Effector memory CD8-positive, alpha-beta T cell (primary cell): ENCODE results near the gene KRTAP10-2.
"Not testable (repeated sequence)": the region's sequence is repeated elsewhere in the genome, so short reads cannot be mapped to it uniquely, and the experiment has no call there.

Source experiments
- ATAC-seq: fragments of 150-1000 bp; cut with Tn5 transposase; replicated peaks from 2 replicates; pipeline ENCODE4 v1.10.0; 2021; ENCODE audit warnings: mild to moderate bottlenecking, moderate library complexity
- DNase-seq, 3 experiments: peaks; one replicate each; pipeline ENCODE4 v3.0.0; 2021
- H3K27ac Mint-ChIP-seq, 2 donors: one replicate each; pipeline ENCODE4 v1.8.0; 2022; ENCODE audit warnings: mild to moderate bottlenecking in 2 of 2, mixed read lengths in 2 of 2, moderate library complexity in 2 of 2
- H3K27me3 Mint-ChIP-seq, 2 donors: one replicate each; pipeline ENCODE4 v1.8.0; 2022; ENCODE audit warnings: mixed read lengths in 2 of 2
- H3K36me3 Mint-ChIP-seq: one replicate; pipeline ENCODE4 v1.8.0; 2022; ENCODE audit warnings: mild to moderate bottlenecking, moderate library complexity, mixed read lengths; ENCODE audit not compliant: insufficient read depth
- H3K4me1 Mint-ChIP-seq, 2 donors: one replicate each; pipeline ENCODE4 v1.8.0; 2022; ENCODE audit warnings: low read depth in 2 of 2, mixed read lengths in 2 of 2
- H3K4me3 Mint-ChIP-seq, 2 donors: one replicate each; pipeline ENCODE4 v1.8.0; 2022; ENCODE audit warnings: mild to moderate bottlenecking in 2 of 2, mixed read lengths in 2 of 2, moderate library complexity in 2 of 2
- H3K9me3 Mint-ChIP-seq, 2 donors: one replicate each; pipeline ENCODE4 v1.8.0; 2022; ENCODE audit warnings: mixed read lengths in 2 of 2

KRTAP10-2 gene

DNA sequence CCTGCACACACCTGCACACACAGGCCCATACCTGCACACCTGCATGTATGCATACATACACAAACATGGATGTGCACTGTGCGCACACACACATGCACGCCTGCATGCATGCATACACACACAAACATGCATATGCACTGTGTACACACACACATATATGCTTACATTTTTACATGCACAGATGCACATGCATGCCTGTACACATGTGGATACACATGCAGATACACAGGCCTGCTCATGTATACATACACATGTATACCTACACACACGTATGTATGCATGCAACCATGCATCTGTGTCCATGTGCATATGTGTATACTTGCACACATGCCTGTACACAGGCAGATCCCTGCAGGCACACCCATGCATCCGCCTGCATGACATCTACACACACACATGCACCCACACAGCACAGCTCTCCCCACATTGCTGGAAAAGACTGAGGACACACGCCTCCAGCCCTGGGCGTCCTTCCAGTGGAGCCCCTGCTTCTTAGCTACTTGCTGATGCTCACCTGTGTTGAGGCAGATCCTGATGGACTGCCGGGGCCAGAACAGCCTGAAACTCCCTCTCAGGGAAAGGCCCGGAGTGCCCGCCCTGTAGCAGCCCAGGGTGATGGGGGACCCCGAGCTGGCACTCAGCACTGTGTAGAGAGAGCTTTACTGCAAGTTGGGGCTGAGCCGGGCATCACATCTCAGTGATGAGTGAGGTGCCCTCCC, 39.9 kb downstream of the KRTAP10-2 start:
- Mint-ChIP-seq H3K27ac (no peak overlapping the region), H3K9me3 (no peaks in the 10 kb centered on the region), H3K27me3 (peaks cover 0 to 10% of the 10 kb centered on the region in 2 donors), H3K4me3 (peak overlapping the region in 1 of 2 donors; percentile 35), H3K4me1 (peaks cover 2 to 3% of the 10 kb centered on the region in 2 donors), H3K36me3 (no peaks in the 10 kb centered on the region)
- DNase-seq (no peak), ATAC-seq (no peak)

DNA sequence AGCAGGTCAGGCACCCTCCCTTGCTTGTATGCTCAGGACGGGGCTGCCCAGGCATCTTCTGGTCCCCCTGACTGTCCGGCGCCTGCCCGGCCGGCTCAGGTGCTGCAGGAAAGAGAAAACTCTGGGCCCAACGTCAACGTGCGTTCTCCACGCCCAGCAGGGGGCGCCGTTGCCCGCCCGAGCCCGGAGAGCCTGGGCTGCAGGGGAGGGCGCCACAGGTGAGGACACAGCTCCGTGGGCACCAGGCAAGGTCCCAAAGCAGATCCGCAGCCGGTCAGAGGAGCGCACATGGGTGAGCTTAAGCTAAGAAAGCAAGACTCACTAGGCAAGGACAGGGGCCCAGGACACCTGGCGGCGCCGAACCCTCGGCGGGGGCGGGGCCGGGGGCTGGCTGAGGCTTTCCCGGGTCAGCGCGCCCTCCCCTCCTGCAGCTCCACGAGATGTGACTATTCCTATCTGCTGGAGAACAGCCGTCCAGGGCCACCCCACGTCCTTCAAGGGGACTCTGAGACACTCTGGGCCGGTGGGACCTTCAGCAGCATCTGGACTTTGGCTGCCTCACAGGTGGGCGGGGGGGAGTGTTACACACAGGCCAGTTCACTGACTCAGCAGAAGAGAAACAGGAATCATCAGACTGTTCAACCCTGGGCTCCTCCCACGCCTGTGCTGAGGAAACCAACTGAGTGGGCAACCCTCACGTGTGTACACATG, 40.6 kb downstream of the KRTAP10-2 start:
- H3K27ac Mint-ChIP-seq: no peak overlapping the region
- no peaks in the 10 kb centered on the region for H3K9me3 Mint-ChIP-seq
- no peaks in the 10 kb centered on the region for H3K36me3 Mint-ChIP-seq
- H3K4me3 Mint-ChIP-seq: peak overlapping the region in 1 of 2 donors; percentile 35
- peak; percentile 81 to 86 (median 82) for DNase-seq
- ATAC-seq: peak; percentile 98
- H3K27me3 Mint-ChIP-seq: peaks cover 0 to 17% of the 10 kb centered on the region in 2 donors
- peaks cover 2 to 3% of the 10 kb centered on the region in 2 donors for H3K4me1 Mint-ChIP-seq

GRCh38 chr21:44510109-44510507, 41.2 kb downstream of the KRTAP10-2 start:
- H3K9me3 Mint-ChIP-seq: no peaks in the 10 kb centered on the region
- DNase-seq (peak in 1 of 3 experiments; percentile 7), ATAC-seq (no peak)
- no peaks in the 10 kb centered on the region for H3K36me3 Mint-ChIP-seq
- peak overlapping the region in 1 of 2 donors; percentile 35 for H3K4me3 Mint-ChIP-seq
- H3K27ac Mint-ChIP-seq: no peak overlapping the region
- peaks cover 2 to 3% of the 10 kb centered on the region in 2 donors for H3K4me1 Mint-ChIP-seq
- H3K27me3 Mint-ChIP-seq: peaks cover 0 to 18% of the 10 kb centered on the region in 2 donors

DNA sequence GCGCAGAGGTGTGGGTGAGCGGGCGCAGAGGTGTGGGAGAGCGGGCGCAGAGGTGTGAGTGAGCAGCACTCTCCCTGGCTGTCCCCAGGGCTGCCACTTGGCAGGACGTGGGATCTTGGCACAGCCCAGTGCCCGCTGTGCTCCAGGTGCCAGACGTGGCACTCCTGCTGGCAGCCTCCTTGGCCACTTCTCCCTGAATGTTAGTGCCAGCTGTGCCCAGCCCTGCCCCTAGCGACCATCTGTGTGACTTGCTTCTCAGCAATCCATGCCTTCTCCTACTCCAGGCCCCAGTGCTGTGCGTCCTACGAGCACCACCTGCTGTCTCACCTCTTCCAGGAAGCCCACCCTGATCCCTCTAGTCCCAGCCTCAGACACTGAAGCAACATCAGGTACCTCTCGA, 41.8 kb downstream of the KRTAP10-2 start:
- H3K4me3 Mint-ChIP-seq: no peak overlapping the region
- no peak for DNase-seq
- no peaks in the 10 kb centered on the region for H3K36me3 Mint-ChIP-seq
- no peak for ATAC-seq
- no peak overlapping the region for H3K27ac Mint-ChIP-seq
- H3K27me3 Mint-ChIP-seq: peaks cover 0 to 18% of the 10 kb centered on the region in 2 donors
- H3K9me3 Mint-ChIP-seq: no peaks in the 10 kb centered on the region
- H3K4me1 Mint-ChIP-seq: peaks cover 2 to 3% of the 10 kb centered on the region in 2 donors

DNA sequence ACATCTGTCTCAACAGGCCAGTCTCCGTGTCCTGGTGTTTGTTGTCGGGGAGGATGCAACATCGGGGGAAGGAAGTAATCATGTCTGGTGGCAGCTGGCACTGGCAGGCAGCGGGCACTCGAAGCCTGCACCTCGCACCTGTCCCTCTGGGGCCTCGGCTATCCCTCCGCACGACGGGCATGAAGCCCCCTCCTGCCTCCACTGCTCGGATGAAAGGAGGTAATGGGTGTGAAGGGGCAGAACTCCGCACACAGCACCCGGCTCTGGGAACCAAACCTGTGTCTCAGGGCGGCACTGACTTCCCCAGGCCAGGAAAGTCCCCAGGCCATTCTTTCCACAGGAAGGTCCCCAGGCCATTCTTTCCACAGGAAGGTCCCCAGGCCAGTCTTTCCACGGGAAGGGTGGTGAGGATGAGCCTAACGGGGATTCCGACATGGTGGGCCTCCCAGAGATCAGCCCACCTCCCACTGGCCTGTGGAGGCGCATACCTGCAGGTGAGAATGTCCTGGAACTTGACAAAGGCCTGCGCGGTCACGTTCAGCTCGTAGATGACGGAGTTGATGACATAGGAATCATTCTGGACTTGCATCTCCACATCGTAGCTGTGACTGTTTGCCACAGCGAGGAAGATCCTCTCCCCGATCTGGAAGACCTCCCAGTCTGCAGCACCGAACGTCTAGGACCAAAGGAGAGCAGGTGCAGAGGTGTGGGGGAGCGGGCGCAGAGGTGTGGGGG, 42.4 kb downstream of the KRTAP10-2 start:
- H3K9me3 Mint-ChIP-seq: no peaks in the 10 kb centered on the region
- H3K27me3 Mint-ChIP-seq: peaks cover 0 to 18% of the 10 kb centered on the region in 2 donors
- no peak overlapping the region for H3K27ac Mint-ChIP-seq
- ATAC-seq (no peak), DNase-seq (no peak)
- H3K4me1 Mint-ChIP-seq: peaks cover 2 to 3% of the 10 kb centered on the region in 2 donors
- no peaks in the 10 kb centered on the region for H3K36me3 Mint-ChIP-seq
- no peak overlapping the region for H3K4me3 Mint-ChIP-seq

DNA sequence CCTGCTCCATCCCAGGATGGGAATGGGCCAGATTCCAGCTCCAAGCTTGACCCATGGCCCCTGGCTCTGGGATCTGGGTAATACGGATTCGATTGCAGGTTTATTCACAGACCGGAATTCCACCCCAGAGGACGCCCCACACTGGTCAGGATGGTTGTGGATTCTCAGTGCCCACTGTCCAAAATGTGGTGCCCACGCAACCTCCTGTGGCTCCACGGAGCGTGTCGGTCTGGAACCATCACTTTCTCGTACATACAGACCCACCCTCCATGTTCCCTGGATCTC, 42.9 kb downstream of the KRTAP10-2 start:
- DNase-seq: no peak
- ATAC-seq: no peak
- Mint-ChIP-seq H3K27ac (no peak overlapping the region), H3K36me3 (no peaks in the 10 kb centered on the region), H3K9me3 (no peaks in the 10 kb centered on the region), H3K27me3 (peaks cover 0 to 18% of the 10 kb centered on the region in 2 donors), H3K4me1 (peaks cover 2 to 3% of the 10 kb centered on the region in 2 donors), H3K4me3 (no peak overlapping the region)

DNA sequence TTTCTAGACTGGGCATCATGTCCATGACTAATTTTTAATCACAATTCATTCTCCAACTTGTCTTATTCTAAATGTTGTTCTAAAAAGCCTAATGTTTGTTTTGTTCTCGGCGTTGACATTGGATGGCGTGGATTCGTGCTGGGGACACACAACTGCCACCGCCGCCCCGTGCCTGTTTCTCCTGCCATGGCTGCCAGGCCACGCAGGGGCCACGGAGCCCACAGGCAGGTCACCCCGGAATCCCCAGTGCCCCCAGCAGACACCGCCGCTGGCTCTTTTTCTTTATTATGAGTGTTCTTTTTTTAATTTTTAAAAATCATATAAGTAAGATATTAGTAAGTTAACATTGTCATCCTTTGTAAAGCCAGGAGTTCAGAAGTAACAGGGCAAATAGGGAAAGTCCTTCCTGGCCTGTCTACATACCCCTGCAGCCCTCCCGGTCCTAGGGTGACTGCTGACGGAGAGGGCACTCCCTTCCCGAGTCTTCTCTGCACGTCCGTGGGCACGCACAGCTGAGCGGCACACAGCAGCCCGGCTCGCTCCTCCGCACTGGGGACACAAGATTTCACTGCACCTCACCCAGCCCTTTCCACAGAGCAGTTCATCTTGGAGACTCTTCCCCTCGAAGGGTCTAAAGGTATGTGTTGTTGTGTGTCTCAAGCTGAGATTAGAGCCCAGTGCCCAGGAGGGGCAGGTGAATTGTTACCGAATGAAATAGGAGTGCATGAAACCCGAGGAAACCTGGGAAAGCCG, 43.5 kb downstream of the KRTAP10-2 start:
- ATAC-seq (no peak), DNase-seq (no peak)
- Mint-ChIP-seq H3K9me3 (no peaks in the 10 kb centered on the region), H3K4me3 (no peak overlapping the region), H3K36me3 (no peaks in the 10 kb centered on the region), H3K27me3 (peaks cover 0 to 18% of the 10 kb centered on the region in 2 donors), H3K27ac (no peak overlapping the region), H3K4me1 (peaks cover 2 to 3% of the 10 kb centered on the region in 2 donors)

GRCh38 chr21:44506279-44507255, 44.7 kb downstream of the KRTAP10-2 start:
- Mint-ChIP-seq H3K27ac (no peak overlapping the region), H3K9me3 (no peaks in the 10 kb centered on the region), H3K27me3 (peaks cover 0 to 27% of the 10 kb centered on the region in 2 donors), H3K4me1 (peaks cover 2 to 3% of the 10 kb centered on the region in 2 donors), H3K36me3 (no peaks in the 10 kb centered on the region), H3K4me3 (no peak overlapping the region)
- DNase-seq (no peak), ATAC-seq (no peak)

- ATAC-seq: no peak
- H3K4me3 Mint-ChIP-seq: no peak overlapping the region
- peaks cover 0 to 27% of the 10 kb centered on the region in 2 donors for H3K27me3 Mint-ChIP-seq
- H3K27ac Mint-ChIP-seq: no peak overlapping the region
- no peak for DNase-seq
- H3K9me3 Mint-ChIP-seq: no peaks in the 10 kb centered on the region
- H3K36me3 Mint-ChIP-seq: no peaks in the 10 kb centered on the region
- peaks cover 0 to 3% of the 10 kb centered on the region in 2 donors for H3K4me1 Mint-ChIP-seq
Measured at GRCh38 chr21:44505673-44506278, 45.5 kb downstream of the KRTAP10-2 start.

DNA sequence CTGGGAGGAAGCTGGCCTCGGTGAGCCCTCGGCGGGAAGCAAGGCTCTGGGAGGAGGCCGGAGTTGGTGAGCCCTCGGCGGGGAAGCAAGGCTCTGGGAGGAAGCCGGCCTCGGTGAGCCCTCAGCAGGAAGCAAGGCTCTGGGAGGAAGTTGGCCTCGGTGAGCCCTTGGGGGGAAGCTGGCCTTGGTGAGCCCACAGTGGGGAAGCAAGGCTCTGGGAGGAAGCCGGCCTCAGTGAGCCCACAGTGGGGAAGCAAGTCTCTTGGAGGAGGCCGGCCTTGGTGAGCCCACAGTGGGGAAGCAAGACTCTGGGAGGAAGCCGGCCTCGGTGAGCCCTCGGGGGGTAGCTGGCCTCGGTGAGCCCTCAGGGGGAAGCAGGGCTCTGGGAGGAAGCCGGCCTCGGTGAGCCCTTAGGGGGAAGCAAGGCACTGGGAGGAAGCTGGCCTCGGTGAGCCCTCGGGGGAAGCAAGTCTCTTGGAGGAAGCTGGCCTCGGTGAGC, 47.4 kb downstream of the KRTAP10-2 start:
- DNase-seq: no peak
- H3K9me3 Mint-ChIP-seq: no peaks in the 10 kb centered on the region
- no peaks in the 10 kb centered on the region for H3K4me1 Mint-ChIP-seq
- H3K4me3 Mint-ChIP-seq: no peak overlapping the region
- ATAC-seq: no peak
- H3K27me3 Mint-ChIP-seq: peaks cover 0 to 28% of the 10 kb centered on the region in 2 donors
- H3K36me3 Mint-ChIP-seq: no peaks in the 10 kb centered on the region
- H3K27ac Mint-ChIP-seq: no peak overlapping the region

GRCh38 chr21:44503006-44503889, 48.1 kb downstream of the KRTAP10-2 start:
- not testable (repeated sequence) for H3K9me3 Mint-ChIP-seq, H3K36me3 Mint-ChIP-seq, H3K4me1 Mint-ChIP-seq, DNase-seq, H3K4me3 Mint-ChIP-seq, H3K27ac Mint-ChIP-seq, ATAC-seq
- H3K27me3 Mint-ChIP-seq: peaks cover 2 to 35% of the 10 kb centered on the region in 2 donors
